K562 (cell line): ENCODE measurements around the gene MYO3B. TPM values are rescaled to one million over a fixed set of nuclear protein-coding genes. Genes with fewer than 3 reads are reported as not detected.

Experiments used
- CXXC5 ChIP-seq: fragments of 250-450 bp; sonication (Bioruptor Pico); IDR thresholded peaks from 2 replicates; pipeline ENCODE4 v1.8.0; 2022; ENCODE audit warnings: inconsistent platforms, mild to moderate bottlenecking, moderate library complexity
- ESRRA ChIP-seq: fragments of 450-650 bp; IDR thresholded peaks from 2 replicates; pipeline ENCODE4 v1.6.1; 2014; ENCODE audit warnings: low read depth, mild to moderate bottlenecking, moderate library complexity, borderline replicate concordance
- EZH2 ChIP-seq: IDR thresholded peaks from 2 replicates; pipeline ENCODE4 v1.6.1; 2012; ENCODE audit warnings: low read depth, mild to moderate bottlenecking, inconsistent platforms, low read length, borderline replicate concordance
- FOXA3 ChIP-seq, 2 experiments: fragments of 450-650 bp in 1 of 2; sonication (generic) in 1 of 2; formaldehyde crosslinking; IDR thresholded peaks in 1 of 2; conservative IDR thresholded peaks in 1 of 2; 2 replicates each; pipeline versions ENCODE4 v1.4.0 to v1.8.0; 2020 to 2022; ENCODE audit warnings: mild to moderate bottlenecking in 2 of 2, missing genetic modification reagents in 1 of 2
- SETDB1 ChIP-seq: IDR thresholded peaks from one replicate; pipeline ENCODE4 v1.6.1; 2012; ENCODE audit warnings: low read length, control low read depth, inconsistent platforms
- SMAD4 ChIP-seq: fragments of 250-450 bp; sonication (Bioruptor Pico); conservative IDR thresholded peaks from 2 replicates; pipeline ENCODE4 v1.8.0; 2021; ENCODE audit warnings: inconsistent platforms, mild to moderate bottlenecking, moderate library complexity
- SP1 ChIP-seq: sonication (generic); formaldehyde crosslinking; IDR thresholded peaks from 2 replicates; pipeline ENCODE4 v1.8.1; 2022; ENCODE audit warnings: mild to moderate bottlenecking, missing genetic modification reagents
- ZBTB7A ChIP-seq: IDR thresholded peaks from 2 replicates; pipeline ENCODE4 v1.6.1; 2011; ENCODE audit warnings: low read depth, mild to moderate bottlenecking, low read length, moderate library complexity, borderline replicate concordance; ENCODE audit not compliant: control insufficient read depth
- ZEB2 ChIP-seq: fragments of 450-650 bp; IDR thresholded peaks from 2 replicates; pipeline ENCODE4 v1.6.1; 2016
- ZNF197 ChIP-seq: fragments of 200-800 bp; sonication (Bioruptor generic); IDR thresholded peaks from 2 replicates; pipeline ENCODE4 v1.6.1; 2016; ENCODE audit warnings: low read depth, missing genetic modification characterization, missing compliant biosample characterization
- ZNF384 ChIP-seq: IDR thresholded peaks from 2 replicates; pipeline ENCODE4 v1.6.1; 2012; ENCODE audit warnings: low read depth, low read length, improper control_type of control experiment
- polyA plus RNA-seq, 8 experiments: library from polyadenylated mRNA; depleted of rRNA in 4 of 8; stranded (reverse) in 5 of 8; unstranded in 3 of 8; fragments of >200 nt; fragmentation: Nextera tagmentation in 2 of 8; fragmentation: Illumina TruSeq in 1 of 8; extraction: Ambion mirVana in 2 of 8; extraction: Trizol in 1 of 8; gene quantifications; 2 replicates each; pipeline versions ENCODE4 v1.2.1 to v1.2.3, GENCODE V29; 2011 to 2014; ENCODE audit warnings: inconsistent platforms in 1 of 8, missing spikeins in 1 of 8
- total RNA-seq, 7 experiments: library from RNA; depleted of rRNA in 6 of 7; stranded (reverse); fragments of >200 nt in 6 of 7; fragmentation: Illumina TruSeq in 2 of 7; extraction: Trizol in 2 of 7; gene quantifications; 2 replicates each; pipeline versions ENCODE4 v1.2.1 to v1.2.3, GENCODE V29; 2011 to 2021; ENCODE audit warnings: low replicate concordance in 1 of 7
- TF ChIP-seq, protein P1 (sequence below), 3 experiments: fragments of 200-800 bp in 1 of 3; fragments of 250-450 bp in 1 of 3; fragments of 450-650 bp in 1 of 3; sonication (Bioruptor Pico) in 1 of 3; sonication (Bioruptor generic) in 1 of 3; formaldehyde crosslinking in 1 of 3; IDR thresholded peaks; 2 replicates each; pipeline versions ENCODE4 v1.6.1 to v1.8.0; 2016 to 2022; ENCODE audit warnings: mild to moderate bottlenecking in 2 of 3, missing genetic modification characterization in 2 of 3, missing compliant biosample characterization in 1 of 3, moderate library complexity in 1 of 3
- TF ChIP-seq, protein P2 (sequence below): fragments of 200-800 bp; sonication (Bioruptor generic); IDR thresholded peaks from 2 replicates; pipeline ENCODE4 v1.6.1; 2017; ENCODE audit warnings: missing genetic modification characterization, missing compliant biosample characterization
- TF ChIP-seq, protein P3 (sequence below): fragments of 150-350 bp; conservative IDR thresholded peaks from 2 replicates; pipeline ENCODE4 v1.6.1; 2014; ENCODE audit warnings: low read length
- TF ChIP-seq, protein P4 (sequence below): fragments of 450-650 bp; IDR thresholded peaks from 2 replicates; pipeline ENCODE4 v1.6.1; 2016
- TF ChIP-seq, protein P5 (sequence below): fragments of 450-650 bp; formaldehyde crosslinking; IDR thresholded peaks from 2 replicates; pipeline ENCODE4 v1.4.0; 2022; ENCODE audit warnings: mild to moderate bottlenecking, moderate library complexity

MYO3B gene
- total and polyA plus RNA-seq, 9 of the 15 experiments (the other 6 are each of a cell fraction or from before 2014, with no cell fraction given): 2.7 to 6.5 (median 3.6) TPM

DNA sequence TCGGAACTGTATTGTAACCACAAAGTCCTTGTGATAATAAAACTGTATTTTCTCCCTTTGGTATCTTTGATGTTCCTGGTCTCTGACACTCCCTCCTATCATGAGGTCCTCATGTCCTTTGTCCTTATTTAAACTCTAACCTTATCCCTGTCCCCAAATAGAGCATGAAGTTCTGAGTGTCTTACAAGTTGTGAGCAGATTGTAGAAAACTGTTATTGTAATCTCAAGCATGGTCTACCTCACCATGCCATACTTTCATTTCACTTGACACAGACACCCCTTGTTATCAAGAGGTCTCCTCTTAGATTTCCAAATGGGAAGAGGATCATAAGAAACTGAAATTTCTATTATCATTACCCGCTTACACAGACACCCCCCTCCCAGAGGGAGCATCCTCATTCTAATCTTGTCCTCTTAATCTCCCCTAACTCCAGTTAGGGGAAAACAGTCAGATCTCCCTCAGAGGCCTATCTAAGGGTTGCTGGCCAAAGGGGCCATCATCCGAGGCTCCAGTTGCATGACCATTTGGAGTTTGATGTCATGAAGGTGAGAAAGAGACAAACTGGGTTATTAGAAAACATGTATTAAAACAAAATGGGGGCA, 29.0 kb downstream of the MYO3B start (continued):
- TF ChIP-seq, protein P1, sequence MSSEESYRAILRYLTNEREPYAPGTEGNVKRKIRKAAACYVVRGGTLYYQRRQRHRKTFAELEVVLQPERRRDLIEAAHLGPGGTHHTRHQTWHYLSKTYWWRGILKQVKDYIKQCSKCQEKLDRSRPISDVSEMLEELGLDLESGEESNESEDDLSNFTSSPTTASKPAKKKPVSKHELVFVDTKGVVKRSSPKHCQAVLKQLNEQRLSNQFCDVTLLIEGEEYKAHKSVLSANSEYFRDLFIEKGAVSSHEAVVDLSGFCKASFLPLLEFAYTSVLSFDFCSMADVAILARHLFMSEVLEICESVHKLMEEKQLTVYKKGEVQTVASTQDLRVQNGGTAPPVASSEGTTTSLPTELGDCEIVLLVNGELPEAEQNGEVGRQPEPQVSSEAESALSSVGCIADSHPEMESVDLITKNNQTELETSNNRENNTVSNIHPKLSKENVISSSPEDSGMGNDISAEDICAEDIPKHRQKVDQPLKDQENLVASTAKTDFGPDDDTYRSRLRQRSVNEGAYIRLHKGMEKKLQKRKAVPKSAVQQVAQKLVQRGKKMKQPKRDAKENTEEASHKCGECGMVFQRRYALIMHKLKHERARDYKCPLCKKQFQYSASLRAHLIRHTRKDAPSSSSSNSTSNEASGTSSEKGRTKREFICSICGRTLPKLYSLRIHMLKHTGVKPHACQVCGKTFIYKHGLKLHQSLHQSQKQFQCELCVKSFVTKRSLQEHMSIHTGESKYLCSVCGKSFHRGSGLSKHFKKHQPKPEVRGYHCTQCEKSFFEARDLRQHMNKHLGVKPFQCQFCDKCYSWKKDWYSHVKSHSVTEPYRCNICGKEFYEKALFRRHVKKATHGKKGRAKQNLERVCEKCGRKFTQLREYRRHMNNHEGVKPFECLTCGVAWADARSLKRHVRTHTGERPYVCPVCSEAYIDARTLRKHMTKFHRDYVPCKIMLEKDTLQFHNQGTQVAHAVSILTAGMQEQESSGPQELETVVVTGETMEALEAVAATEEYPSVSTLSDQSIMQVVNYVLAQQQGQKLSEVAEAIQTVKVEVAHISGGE (CRISPR knock-in tag; IDR thresholded peaks at IDR 0.05): peak in 1 of 3 experiments; percentile 67; a peak in 2 of 6 replicates
- TF ChIP-seq FOXA3 (CRISPR knock-in tag; conservative IDR thresholded peaks at IDR 0.05 in 1 of 2, IDR thresholded peaks at IDR 0.05 in 1 of 2) (0 out of 4 replicates have a peak, but pooled peaks of 1 of the 2 experiments have one; percentile 27), SP1 (CRISPR knock-in tag) (peak; percentile 16; the same call in 1 of the 2 replicates), ZNF384 (no peak), SETDB1 (no peak), EZH2 (no peak), ZBTB7A (no peak), CXXC5 (CRISPR knock-in tag) (peak; percentile 31), ZNF197 (CRISPR knock-in tag) (peak; percentile 78; the same call in 1 of the 2 replicates), SMAD4 (CRISPR knock-in tag) (peak; percentile 74), ESRRA (peak; percentile 87), ZEB2 (peak; percentile 50; the same call in 1 of the 2 replicates)
- TF ChIP-seq, protein P2, sequence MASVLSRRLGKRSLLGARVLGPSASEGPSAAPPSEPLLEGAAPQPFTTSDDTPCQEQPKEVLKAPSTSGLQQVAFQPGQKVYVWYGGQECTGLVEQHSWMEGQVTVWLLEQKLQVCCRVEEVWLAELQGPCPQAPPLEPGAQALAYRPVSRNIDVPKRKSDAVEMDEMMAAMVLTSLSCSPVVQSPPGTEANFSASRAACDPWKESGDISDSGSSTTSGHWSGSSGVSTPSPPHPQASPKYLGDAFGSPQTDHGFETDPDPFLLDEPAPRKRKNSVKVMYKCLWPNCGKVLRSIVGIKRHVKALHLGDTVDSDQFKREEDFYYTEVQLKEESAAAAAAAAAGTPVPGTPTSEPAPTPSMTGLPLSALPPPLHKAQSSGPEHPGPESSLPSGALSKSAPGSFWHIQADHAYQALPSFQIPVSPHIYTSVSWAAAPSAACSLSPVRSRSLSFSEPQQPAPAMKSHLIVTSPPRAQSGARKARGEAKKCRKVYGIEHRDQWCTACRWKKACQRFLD (CRISPR knock-in tag): peak; percentile 73
- TF ChIP-seq, protein P3, sequence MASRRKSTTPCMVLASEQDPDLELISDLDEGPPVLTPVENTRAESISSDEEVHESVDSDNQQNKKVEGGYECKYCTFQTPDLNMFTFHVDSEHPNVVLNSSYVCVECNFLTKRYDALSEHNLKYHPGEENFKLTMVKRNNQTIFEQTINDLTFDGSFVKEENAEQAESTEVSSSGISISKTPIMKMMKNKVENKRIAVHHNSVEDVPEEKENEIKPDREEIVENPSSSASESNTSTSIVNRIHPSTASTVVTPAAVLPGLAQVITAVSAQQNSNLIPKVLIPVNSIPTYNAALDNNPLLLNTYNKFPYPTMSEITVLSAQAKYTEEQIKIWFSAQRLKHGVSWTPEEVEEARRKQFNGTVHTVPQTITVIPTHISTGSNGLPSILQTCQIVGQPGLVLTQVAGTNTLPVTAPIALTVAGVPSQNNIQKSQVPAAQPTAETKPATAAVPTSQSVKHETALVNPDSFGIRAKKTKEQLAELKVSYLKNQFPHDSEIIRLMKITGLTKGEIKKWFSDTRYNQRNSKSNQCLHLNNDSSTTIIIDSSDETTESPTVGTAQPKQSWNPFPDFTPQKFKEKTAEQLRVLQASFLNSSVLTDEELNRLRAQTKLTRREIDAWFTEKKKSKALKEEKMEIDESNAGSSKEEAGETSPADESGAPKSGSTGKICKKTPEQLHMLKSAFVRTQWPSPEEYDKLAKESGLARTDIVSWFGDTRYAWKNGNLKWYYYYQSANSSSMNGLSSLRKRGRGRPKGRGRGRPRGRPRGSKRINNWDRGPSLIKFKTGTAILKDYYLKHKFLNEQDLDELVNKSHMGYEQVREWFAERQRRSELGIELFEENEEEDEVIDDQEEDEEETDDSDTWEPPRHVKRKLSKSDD: no peak
- TF ChIP-seq, protein P4, sequence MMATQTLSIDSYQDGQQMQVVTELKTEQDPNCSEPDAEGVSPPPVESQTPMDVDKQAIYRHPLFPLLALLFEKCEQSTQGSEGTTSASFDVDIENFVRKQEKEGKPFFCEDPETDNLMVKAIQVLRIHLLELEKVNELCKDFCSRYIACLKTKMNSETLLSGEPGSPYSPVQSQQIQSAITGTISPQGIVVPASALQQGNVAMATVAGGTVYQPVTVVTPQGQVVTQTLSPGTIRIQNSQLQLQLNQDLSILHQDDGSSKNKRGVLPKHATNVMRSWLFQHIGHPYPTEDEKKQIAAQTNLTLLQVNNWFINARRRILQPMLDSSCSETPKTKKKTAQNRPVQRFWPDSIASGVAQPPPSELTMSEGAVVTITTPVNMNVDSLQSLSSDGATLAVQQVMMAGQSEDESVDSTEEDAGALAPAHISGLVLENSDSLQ: peak; percentile 28; the same call in 1 of the 2 replicates
- TF ChIP-seq, protein P5, sequence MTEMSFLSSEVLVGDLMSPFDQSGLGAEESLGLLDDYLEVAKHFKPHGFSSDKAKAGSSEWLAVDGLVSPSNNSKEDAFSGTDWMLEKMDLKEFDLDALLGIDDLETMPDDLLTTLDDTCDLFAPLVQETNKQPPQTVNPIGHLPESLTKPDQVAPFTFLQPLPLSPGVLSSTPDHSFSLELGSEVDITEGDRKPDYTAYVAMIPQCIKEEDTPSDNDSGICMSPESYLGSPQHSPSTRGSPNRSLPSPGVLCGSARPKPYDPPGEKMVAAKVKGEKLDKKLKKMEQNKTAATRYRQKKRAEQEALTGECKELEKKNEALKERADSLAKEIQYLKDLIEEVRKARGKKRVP (CRISPR knock-in tag): peak; percentile 59; the same call in 1 of the 2 replicates
